ENCODE measurements around the gene NELFB. TPM values are rescaled to one million over a fixed set of nuclear protein-coding genes. Genes with fewer than 3 reads are reported as not detected.

NELFB gene
- total and polyA plus RNA-seq, 9 of the 15 experiments (the other 6 are each of a cell fraction or from before 2014, with no cell fraction given), result 0.24 to 84.0 (median 29.7) TPM

DNA sequence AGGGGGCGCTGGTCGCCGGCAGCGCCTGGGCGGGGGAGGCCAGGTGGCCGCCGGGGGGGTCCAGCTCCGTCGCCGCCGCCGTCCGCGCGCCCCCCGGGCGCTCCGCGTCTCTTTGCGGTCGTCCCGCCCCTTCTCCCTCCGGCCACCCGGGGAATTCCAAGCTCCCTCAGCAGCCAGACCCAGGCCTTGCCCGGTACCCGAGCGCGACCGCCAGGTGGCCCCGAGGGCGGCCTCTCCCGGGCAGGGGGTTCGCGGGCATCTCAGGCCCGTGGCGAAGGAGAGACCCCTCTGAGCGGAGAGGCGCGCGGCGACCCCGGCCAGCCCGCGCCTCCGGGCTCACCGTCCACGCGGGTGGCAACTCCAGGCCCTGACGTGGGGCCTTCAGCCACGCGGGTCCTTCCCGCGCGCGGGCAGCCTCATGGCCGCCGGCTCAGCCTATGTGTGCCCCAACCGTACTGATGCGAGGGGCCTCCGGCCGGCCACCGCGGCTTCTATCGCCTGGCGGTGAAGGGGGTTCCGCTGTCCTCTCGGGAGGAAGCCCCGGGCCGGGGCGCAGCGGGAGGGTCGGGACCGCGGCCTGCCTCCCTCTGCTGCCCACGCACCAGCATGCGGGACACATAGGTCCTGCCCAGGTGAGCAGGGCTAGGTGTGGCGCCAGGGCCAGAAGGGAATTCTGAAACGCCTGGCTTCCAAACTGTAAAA lies 47.5 kb downstream of the NELFB start (continued):
- TF ChIP-seq, protein P1, sequence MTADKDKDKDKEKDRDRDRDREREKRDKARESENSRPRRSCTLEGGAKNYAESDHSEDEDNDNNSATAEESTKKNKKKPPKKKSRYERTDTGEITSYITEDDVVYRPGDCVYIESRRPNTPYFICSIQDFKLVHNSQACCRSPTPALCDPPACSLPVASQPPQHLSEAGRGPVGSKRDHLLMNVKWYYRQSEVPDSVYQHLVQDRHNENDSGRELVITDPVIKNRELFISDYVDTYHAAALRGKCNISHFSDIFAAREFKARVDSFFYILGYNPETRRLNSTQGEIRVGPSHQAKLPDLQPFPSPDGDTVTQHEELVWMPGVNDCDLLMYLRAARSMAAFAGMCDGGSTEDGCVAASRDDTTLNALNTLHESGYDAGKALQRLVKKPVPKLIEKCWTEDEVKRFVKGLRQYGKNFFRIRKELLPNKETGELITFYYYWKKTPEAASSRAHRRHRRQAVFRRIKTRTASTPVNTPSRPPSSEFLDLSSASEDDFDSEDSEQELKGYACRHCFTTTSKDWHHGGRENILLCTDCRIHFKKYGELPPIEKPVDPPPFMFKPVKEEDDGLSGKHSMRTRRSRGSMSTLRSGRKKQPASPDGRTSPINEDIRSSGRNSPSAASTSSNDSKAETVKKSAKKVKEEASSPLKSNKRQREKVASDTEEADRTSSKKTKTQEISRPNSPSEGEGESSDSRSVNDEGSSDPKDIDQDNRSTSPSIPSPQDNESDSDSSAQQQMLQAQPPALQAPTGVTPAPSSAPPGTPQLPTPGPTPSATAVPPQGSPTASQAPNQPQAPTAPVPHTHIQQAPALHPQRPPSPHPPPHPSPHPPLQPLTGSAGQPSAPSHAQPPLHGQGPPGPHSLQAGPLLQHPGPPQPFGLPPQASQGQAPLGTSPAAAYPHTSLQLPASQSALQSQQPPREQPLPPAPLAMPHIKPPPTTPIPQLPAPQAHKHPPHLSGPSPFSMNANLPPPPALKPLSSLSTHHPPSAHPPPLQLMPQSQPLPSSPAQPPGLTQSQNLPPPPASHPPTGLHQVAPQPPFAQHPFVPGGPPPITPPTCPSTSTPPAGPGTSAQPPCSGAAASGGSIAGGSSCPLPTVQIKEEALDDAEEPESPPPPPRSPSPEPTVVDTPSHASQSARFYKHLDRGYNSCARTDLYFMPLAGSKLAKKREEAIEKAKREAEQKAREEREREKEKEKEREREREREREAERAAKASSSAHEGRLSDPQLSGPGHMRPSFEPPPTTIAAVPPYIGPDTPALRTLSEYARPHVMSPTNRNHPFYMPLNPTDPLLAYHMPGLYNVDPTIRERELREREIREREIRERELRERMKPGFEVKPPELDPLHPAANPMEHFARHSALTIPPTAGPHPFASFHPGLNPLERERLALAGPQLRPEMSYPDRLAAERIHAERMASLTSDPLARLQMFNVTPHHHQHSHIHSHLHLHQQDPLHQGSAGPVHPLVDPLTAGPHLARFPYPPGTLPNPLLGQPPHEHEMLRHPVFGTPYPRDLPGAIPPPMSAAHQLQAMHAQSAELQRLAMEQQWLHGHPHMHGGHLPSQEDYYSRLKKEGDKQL (CRISPR knock-in tag; IDR thresholded peaks at IDR 0.05; ENCODE audit: borderline replicate concordance), result no peak
- TF ChIP-seq, protein P2, sequence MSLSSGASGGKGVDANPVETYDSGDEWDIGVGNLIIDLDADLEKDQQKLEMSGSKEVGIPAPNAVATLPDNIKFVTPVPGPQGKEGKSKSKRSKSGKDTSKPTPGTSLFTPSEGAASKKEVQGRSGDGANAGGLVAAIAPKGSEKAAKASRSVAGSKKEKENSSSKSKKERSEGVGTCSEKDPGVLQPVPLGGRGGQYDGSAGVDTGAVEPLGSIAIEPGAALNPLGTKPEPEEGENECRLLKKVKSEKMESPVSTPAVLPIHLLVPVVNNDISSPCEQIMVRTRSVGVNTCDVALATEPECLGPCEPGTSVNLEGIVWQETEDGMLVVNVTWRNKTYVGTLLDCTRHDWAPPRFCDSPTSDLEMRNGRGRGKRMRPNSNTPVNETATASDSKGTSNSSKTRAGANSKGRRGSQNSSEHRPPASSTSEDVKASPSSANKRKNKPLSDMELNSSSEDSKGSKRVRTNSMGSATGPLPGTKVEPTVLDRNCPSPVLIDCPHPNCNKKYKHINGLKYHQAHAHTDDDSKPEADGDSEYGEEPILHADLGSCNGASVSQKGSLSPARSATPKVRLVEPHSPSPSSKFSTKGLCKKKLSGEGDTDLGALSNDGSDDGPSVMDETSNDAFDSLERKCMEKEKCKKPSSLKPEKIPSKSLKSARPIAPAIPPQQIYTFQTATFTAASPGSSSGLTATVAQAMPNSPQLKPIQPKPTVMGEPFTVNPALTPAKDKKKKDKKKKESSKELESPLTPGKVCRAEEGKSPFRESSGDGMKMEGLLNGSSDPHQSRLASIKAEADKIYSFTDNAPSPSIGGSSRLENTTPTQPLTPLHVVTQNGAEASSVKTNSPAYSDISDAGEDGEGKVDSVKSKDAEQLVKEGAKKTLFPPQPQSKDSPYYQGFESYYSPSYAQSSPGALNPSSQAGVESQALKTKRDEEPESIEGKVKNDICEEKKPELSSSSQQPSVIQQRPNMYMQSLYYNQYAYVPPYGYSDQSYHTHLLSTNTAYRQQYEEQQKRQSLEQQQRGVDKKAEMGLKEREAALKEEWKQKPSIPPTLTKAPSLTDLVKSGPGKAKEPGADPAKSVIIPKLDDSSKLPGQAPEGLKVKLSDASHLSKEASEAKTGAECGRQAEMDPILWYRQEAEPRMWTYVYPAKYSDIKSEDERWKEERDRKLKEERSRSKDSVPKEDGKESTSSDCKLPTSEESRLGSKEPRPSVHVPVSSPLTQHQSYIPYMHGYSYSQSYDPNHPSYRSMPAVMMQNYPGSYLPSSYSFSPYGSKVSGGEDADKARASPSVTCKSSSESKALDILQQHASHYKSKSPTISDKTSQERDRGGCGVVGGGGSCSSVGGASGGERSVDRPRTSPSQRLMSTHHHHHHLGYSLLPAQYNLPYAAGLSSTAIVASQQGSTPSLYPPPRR (CRISPR knock-in tag; IDR thresholded peaks at IDR 0.05; ENCODE audit: borderline replicate concordance), result no peak
- TF ChIP-seq E2F3 (CRISPR knock-in tag; IDR thresholded peaks at IDR 0.05), result peak; percentile 86
- TF ChIP-seq, protein P3, sequence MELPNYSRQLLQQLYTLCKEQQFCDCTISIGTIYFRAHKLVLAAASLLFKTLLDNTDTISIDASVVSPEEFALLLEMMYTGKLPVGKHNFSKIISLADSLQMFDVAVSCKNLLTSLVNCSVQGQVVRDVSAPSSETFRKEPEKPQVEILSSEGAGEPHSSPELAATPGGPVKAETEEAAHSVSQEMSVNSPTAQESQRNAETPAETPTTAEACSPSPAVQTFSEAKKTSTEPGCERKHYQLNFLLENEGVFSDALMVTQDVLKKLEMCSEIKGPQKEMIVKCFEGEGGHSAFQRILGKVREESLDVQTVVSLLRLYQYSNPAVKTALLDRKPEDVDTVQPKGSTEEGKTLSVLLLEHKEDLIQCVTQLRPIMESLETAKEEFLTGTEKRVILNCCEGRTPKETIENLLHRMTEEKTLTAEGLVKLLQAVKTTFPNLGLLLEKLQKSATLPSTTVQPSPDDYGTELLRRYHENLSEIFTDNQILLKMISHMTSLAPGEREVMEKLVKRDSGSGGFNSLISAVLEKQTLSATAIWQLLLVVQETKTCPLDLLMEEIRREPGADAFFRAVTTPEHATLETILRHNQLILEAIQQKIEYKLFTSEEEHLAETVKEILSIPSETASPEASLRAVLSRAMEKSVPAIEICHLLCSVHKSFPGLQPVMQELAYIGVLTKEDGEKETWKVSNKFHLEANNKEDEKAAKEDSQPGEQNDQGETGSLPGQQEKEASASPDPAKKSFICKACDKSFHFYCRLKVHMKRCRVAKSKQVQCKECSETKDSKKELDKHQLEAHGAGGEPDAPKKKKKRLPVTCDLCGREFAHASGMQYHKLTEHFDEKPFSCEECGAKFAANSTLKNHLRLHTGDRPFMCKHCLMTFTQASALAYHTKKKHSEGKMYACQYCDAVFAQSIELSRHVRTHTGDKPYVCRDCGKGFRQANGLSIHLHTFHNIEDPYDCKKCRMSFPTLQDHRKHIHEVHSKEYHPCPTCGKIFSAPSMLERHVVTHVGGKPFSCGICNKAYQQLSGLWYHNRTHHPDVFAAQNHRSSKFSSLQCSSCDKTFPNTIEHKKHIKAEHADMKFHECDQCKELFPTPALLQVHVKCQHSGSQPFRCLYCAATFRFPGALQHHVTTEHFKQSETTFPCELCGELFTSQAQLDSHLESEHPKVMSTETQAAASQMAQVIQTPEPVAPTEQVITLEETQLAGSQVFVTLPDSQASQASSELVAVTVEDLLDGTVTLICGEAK (IDR thresholded peaks at IDR 0.05), result 0 out of 2 replicates have a peak, but pooled peaks have one; percentile 39
- TF ChIP-seq, protein P3 (CRISPR knock-in tag; IDR thresholded peaks at IDR 0.05), result no peak
